Peyer's patch (tissue), 4 donors: ENCODE measurements around the gene GABBR2.

ENCODE experiments used
- CTCF ChIP-seq, 6 experiments: fragments of 450-650 bp in 4 of 6; fragments of 200-600 bp in 2 of 6; sonication (generic) in 1 of 6; IDR thresholded peaks; one replicate each; pipeline ENCODE4 v1.5.1; 2017 to 2019; ENCODE audit warnings: antibody characterized with exemption in 6 of 6, mild to moderate bottlenecking in 3 of 6, moderate library complexity in 1 of 6
- POLR2A ChIP-seq, 2 donors: fragments of 450-650 bp; IDR thresholded peaks; one replicate each; pipeline ENCODE4 v1.5.1; 2017; ENCODE audit warnings: antibody characterized with exemption in 2 of 2, mild to moderate bottlenecking in 2 of 2, moderate library complexity in 2 of 2

- TF ChIP-seq CTCF (IDR thresholded peaks at IDR 0.05) (no peak), POLR2A (IDR thresholded peaks at IDR 0.05) (no peak)
Measured at GRCh38 chr9:98419260-98419603, 289.5 kb downstream of the GABBR2 start.
